GM12892 (cell line): ENCODE measurements around the gene LMBR1L.

Experiments used
- POLR2A ChIP-seq: IDR thresholded peaks from 2 replicates; pipeline ENCODE4 v1.6.1; 2011; ENCODE audit warnings: low read depth, low read length, control low read depth
- TAF1 ChIP-seq: IDR thresholded peaks from 2 replicates; pipeline ENCODE4 v1.6.1; 2011; ENCODE audit warnings: low read depth, mild to moderate bottlenecking, control low read depth, low read length, borderline replicate concordance

DNA sequence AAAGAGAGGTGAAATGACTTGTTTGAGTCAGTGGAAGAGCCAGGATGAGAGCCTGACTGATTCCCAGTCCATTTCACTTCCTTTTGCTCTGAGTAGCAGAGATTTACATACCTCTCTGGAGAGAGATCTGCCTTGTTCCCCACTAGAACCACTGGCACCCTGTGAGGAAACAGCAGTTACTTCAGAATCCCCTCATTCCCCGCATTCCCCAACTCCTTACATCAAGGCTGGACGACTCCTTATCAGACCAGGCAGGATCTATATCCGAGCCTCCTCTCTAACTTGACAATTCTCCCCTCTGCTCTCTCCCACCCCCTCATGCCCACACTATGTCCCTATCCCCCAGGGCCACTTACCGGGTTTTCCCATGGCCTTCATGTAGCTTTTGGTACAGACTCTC lies 44.5 kb downstream of the LMBR1L start:
- no peak for TF ChIP-seq POLR2A
- TF ChIP-seq TAF1 = no peak
